Mammary epithelial cell (primary cell): ENCODE data around the gene MUS81.

Source experiments
- CTCF ChIP-seq, 2 donors: IDR thresholded peaks in 1 of 2; conservative IDR thresholded peaks in 1 of 2; 2 replicates each; pipeline ENCODE4 v1.5.1; 2011 to 2012; ENCODE audit warnings: inconsistent platforms in 2 of 2, low read length in 2 of 2, mild to moderate bottlenecking in 2 of 2, control low read depth in 1 of 2, low read depth in 1 of 2; ENCODE audit not compliant: insufficient read depth in 1 of 2; ENCODE audit errors: extremely low read depth in 1 of 2
- EZH2 ChIP-seq: IDR thresholded peaks from 2 replicates; pipeline ENCODE4 v1.6.1; 2012; ENCODE audit warnings: low read length, inconsistent platforms, borderline replicate concordance

- no peak for TF ChIP-seq CTCF (conservative IDR thresholded peaks at IDR 0.05 in 1 of 2, IDR thresholded peaks at IDR 0.05 in 1 of 2; ENCODE audit: extremely low read depth in 1 of 2, insufficient read depth in 1 of 2, low read depth in 1 of 2, low read length in 2 of 2)
- no peak for TF ChIP-seq EZH2
Observed at GRCh38 chr11:65814131-65814985, 45.9 kb upstream of the MUS81 start.
